Fibroblast of skin of back (primary cell): ENCODE data around the gene DPH2.

ENCODE experiments used
- DNase-seq: peaks from one replicate; pipeline ENCODE4 v3.0.0-alpha.2; 2013

DPH2 gene

DNA sequence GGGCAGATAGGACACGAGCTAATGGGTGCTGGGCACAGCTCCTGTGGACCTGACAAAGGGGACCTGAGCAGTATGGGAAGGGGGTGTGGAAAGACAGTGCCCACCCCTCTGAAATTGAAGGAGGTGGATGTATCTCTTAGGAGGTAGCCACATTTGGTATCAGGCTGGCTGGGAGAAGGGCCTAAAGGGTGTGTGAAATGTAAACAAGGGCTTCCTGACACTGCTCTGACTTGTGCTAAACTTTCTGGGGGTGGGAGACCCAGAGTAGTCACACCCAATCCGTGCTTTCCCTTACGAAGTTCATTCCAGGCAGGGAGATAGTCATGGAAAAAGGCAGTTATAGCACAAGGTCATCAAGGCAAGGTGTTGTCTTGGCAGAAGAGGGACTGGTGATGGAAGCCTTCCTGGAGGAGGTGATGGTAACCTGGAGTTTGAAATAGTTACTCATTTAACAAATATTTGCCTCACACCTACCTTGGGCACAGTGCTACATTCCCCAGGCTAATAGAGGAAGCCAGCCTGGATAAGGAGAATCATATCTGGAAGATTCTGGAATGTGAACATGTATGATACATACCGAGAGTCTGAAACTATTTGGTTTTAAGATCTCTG, 16.3 kb downstream of the DPH2 start:
- no peak for DNase-seq

DNA sequence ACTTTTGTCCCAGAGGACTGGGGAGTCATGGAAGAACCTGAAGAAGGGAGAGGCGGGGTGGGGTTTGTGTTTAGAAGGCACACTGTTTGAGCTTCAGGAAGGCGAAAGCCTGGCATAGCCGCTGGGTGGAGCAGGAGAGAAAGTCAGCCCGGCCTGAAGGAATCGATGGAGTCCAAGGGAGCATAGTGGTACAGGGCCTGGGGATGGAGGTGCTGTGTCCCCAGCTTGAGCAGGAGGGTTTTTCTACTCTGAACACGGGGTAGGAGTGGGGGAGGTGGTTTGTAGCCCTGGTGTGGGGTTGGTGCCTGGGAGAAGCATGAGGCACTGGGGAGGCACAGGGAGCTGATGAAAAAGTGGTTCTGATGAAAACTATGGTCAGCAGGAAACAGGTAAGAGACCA, 16.9 kb downstream of the DPH2 start:
- DNase-seq = no peak

GRCh38 chr1:43987159-43987902, 17.5 kb downstream of the DPH2 start:
- DNase-seq = no peak

- DNase-seq = no peak
Measured at GRCh38 chr1:43990271-43991199, 20.7 kb downstream of the DPH2 start.

- DNase-seq = no peak
Measured at GRCh38 chr1:43991200-43991475, 21.3 kb downstream of the DPH2 start.

GRCh38 chr1:43991476-43992231, 21.8 kb downstream of the DPH2 start, which contains the start of gene CCDC24:
TSS of gene CCDC24 (plus strand) at chr1:43991599. CDS start at chr1:43991879, 280 bp downstream.
- DNase-seq = peak; percentile 86

GRCh38 chr1:43992232-43992995, 22.6 kb downstream of the DPH2 start:
- DNase-seq = no peak

- DNase-seq = no peak
Measured at GRCh38 chr1:43993206-43993914, 23.6 kb downstream of the DPH2 start.

DNA sequence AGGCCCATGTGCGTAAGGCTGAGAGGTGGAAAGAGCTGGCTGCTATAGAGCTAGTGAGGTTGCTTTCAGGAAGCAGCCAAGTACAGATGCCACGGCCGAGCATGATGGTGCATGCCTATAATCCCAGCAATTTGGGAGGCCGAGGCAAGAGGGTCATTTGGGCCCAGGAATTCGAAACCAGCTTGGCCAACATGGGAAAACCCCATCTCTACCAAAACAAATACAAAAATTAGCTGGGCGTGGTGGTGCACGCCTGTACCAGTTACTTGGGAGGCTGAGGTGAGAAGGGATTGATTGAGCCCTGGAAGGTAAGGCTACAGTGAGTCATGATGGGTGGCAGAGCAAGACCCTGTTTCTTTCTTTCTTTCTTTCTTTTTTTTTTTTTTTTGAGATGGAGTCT, 24.3 kb downstream of the DPH2 start:
- DNase-seq = no peak

DNA sequence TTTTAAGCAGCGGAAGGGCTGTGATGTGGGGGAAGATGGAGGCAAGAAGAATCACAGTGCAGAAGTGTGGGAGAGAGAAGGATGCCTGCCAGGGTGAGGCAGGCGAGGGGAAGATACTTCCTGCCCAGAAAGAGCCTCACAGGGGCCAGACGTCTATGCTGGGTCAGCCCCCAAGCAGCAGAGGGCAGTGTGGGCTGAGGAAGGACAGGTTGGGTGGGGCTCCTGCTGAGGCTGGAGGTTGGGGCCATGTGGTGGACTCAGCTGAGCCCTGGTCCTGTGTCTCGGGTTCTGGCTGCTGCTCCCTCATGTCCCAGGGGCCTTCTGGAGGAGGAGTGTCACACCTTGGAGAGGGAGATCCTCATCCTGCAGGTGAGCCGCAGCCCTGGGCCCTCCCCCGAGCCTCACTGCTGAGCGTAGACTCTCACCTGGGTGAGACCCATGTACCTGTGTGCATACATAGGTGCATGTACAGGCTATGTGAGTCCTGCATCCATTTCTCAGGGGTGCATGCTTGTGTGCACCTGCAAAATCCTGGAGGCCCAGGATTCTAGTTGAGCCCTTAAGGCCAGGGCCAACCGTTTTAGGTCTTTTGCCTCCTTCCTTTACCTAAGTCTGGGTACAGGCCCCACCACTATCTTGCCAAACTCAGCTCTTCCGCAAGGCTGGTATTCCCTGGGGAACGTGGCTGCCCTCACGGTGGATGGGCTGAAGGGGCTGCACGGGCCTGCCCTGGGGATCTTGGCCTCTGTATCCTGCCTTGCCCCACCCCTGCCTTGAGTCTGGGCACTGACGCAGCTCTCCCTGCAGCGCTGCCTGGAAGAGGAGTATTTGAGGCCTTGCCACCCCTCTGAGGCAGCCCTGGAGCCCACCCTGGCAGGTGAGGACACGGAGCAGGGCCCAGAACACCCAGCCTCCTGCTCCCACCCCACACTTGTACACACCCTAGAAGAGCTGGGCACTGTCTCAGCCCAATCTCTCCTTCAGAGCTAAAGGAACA, 25.3 kb downstream of the DPH2 start:
- DNase-seq = peak; percentile 41

GRCh38 chr1:43995984-43996732, 26.3 kb downstream of the DPH2 start:
- no peak for DNase-seq

DNA sequence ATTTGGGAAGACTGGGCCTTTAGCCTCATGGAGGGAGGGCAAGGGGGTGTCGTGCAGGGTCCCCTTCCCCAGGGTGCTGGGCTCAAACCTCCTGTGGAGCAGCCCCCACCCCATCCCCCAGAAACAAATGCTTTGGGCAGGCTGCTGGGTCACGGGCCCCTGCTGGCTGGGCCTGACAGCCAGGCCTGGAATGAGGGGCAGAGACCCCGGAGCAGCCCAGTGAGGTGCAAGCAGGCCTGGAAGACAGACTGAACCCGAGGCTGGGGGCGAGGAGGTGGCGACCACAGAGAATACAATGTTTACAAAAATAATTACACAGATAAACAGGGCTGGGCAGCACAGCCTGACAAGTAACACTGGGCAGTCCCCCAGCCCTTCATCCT, 26.9 kb downstream of the DPH2 start:
- no peak for DNase-seq

GRCh38 chr1:43997295-43997999, 27.6 kb downstream of the DPH2 start:
- DNase-seq = no peak

- DNase-seq = no peak
Measured at GRCh38 chr1:43998000-43998378, 28.2 kb downstream of the DPH2 start.

- DNase-seq = no peak
Measured at GRCh38 chr1:43999455-43999854, 29.6 kb downstream of the DPH2 start.

DNA sequence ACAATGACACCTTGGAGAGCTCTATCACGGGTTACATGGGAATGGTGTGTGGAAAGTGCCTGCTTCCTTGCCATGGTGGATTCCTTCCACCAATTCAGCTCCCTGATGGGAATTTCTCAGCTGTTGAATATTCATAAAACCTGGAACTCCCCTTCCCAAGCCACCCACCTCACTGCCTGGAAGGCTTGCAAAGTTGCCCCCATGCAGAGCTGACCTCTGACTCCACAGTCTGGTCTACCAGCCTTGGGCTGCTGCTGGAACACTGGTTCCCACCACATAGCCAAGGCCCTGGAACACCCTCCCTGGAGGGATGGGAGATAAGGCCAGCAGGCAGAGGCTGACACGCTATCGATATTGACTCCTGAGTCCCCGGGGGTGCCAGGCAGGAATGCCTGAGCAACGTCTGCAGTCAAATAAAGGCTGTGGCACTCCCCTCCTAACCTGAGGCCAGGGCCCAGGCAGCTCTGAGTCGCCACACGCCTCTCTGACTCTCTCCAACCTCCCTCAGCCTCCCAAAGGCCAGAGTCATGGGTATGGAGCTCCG, 30.4 kb downstream of the DPH2 start:
- no peak for DNase-seq

DNA sequence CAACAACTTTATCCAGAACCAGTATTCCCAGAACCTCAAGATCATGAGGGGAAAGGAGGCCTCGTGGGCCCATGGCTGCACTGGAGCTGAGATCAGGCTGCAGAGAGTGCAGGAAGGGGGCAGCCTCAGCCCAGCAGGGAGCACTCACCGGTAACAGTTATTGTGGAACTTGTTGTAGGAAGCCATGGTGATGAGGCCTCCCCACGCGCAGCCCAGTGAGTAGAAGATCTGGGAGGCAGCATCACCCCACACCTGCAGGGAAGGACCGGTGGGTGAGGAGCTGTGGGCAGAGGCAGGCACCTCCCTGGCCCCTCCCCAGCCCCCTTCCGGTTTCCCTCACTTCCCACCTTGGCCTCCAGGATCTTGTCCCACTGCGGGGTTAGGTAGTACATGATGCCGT, 32.4 kb downstream of the DPH2 start:
- no peak for DNase-seq

DNA sequence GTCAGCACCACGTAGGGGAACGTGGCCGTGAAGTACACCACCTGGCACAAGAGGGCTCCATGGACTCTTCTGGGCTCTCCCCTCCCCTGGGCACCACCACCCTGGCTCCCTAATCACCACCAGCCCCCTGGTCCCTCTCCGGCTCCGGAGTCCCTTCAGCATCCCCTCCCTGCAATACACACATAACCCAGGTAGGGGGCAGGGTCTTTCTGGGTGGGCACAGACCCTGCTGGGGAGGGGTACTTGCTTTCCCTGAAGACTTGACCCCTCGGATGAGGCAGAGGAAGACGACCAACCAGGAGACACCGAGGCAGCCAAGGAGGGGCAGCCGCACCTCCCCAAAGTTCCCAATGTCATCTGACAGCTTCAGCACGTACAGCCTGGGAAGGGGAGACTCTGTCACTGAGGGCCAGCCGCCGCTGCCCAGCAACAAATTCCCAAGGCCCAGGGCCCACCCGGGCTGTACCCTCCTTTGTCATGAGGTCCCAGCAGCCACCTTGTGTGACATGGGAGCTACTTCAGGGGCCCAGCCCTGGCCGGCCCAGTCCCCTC, 32.9 kb downstream of the DPH2 start:
- DNase-seq = no peak
